Measurements from ENCODE around the gene PSMB11.

DNA sequence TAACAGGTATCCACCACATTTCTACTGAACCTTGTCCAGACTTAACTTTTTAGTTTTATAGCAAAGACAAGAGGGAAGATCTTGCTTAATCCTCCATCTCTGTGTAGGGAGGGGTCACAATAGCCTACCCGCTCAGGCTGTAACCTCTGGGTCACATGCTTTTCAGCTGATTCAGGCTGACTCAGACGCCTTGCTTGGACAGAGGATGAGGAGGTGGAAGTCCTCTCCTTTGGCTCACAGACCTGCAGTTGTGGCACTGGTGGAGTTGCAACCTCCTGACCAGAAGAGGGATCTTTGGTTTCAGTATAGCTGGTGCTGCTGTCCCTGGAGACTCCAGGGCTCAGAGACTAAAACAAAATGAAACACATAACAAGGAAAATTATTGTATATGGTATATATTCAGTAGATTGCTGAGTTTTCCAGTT lies 36.7 kb downstream of the PSMB11 start:
- TF ChIP-seq, protein P1, sequence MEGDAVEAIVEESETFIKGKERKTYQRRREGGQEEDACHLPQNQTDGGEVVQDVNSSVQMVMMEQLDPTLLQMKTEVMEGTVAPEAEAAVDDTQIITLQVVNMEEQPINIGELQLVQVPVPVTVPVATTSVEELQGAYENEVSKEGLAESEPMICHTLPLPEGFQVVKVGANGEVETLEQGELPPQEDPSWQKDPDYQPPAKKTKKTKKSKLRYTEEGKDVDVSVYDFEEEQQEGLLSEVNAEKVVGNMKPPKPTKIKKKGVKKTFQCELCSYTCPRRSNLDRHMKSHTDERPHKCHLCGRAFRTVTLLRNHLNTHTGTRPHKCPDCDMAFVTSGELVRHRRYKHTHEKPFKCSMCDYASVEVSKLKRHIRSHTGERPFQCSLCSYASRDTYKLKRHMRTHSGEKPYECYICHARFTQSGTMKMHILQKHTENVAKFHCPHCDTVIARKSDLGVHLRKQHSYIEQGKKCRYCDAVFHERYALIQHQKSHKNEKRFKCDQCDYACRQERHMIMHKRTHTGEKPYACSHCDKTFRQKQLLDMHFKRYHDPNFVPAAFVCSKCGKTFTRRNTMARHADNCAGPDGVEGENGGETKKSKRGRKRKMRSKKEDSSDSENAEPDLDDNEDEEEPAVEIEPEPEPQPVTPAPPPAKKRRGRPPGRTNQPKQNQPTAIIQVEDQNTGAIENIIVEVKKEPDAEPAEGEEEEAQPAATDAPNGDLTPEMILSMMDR (IDR thresholded peaks at IDR 0.05) = no peak
- TF ChIP-seq POLR2A (IDR thresholded peaks at IDR 0.05) = no peak
